H1 (cell line): ENCODE results near the gene SPECC1.

Experiments
- CBX5 ChIP-seq: fragments of 300-800, 300-1000 bp; sonication (generic); IDR thresholded peaks from 2 replicates; pipeline ENCODE4 v1.7.1; 2016; ENCODE audit warnings: antibody characterized with exemption, low read length, low read depth
- CEBPB ChIP-seq: IDR thresholded peaks from 2 replicates; pipeline ENCODE4 v1.6.1; 2012; ENCODE audit warnings: low read depth, low read length
- CTCF ChIP-seq, 3 experiments: IDR thresholded peaks; 1 replicate in 2 of 3; 2 replicates in 1 of 3; pipeline versions ENCODE4 v1.5.1 to v1.6.1; 2011; ENCODE audit warnings: low read length in 3 of 3, mild to moderate bottlenecking in 3 of 3, inconsistent platforms in 2 of 3, low read depth in 1 of 3, moderate library complexity in 1 of 3; ENCODE audit not compliant: insufficient read depth in 1 of 3; ENCODE audit errors: control extremely low read depth in 1 of 3
- EGR1 ChIP-seq: IDR thresholded peaks from 2 replicates; pipeline ENCODE4 v1.6.1; 2011; ENCODE audit warnings: low read depth, low read length, borderline replicate concordance
- MAX ChIP-seq: IDR thresholded peaks from 2 replicates; pipeline ENCODE4 v1.6.1; 2012; ENCODE audit warnings: inconsistent platforms
- NRF1 ChIP-seq: IDR thresholded peaks from 2 replicates; pipeline ENCODE4 v1.6.1; 2011; ENCODE audit warnings: mild to moderate bottlenecking, low read depth, low read length, improper control_type of control experiment
- POLR2A ChIP-seq, 2 experiments: IDR thresholded peaks; 1 replicate in 1 of 2; 2 replicates in 1 of 2; pipeline ENCODE4 v1.6.1; 2011; ENCODE audit warnings: low read depth in 2 of 2, low read length in 2 of 2, mild to moderate bottlenecking in 2 of 2; ENCODE audit errors: control extremely low read depth in 1 of 2
- SP2 ChIP-seq: IDR thresholded peaks from 2 replicates; pipeline ENCODE4 v1.6.1; 2012; ENCODE audit warnings: mild to moderate bottlenecking, low read length, inconsistent platforms
- YY1 ChIP-seq: IDR thresholded peaks from 2 replicates; pipeline ENCODE4 v1.6.1; 2011; ENCODE audit warnings: low read depth, mild to moderate bottlenecking, low read length

GRCh38 chr17:20128036-20128667 lies 119.0 kb downstream of the SPECC1 start:
- TF ChIP-seq MAX (no peak), CTCF (IDR thresholded peaks at IDR 0.05; ENCODE audit: control extremely low read depth in 1 of 3, insufficient read depth in 1 of 3, low read depth in 1 of 3, low read length in 3 of 3) (no peak), CBX5 (no peak), EGR1 (no peak), SP2 (no peak), CEBPB (no peak), NRF1 (no peak), POLR2A (IDR thresholded peaks at IDR 0.05; ENCODE audit: control extremely low read depth in 1 of 2, low read depth in 2 of 2, low read length in 2 of 2) (no peak), YY1 (no peak)
